NB4 (cell line): ENCODE results near the gene SLC5A9.

Experiments used
- DNase-seq: peaks from one replicate; pipeline ENCODE4 v3.0.0; 2010; ENCODE audit warnings: low read depth
- H3K4me3 ChIP-seq: one replicate; pipeline ENCODE4 v1.5.1; 2011; ENCODE audit warnings: mild to moderate bottlenecking, low read depth, low read length, moderate library complexity
- CTCF ChIP-seq: IDR thresholded peaks from one replicate; pipeline ENCODE4 v1.5.1; 2012; ENCODE audit warnings: low read depth, low read length
- MAX ChIP-seq: IDR thresholded peaks from 2 replicates; pipeline ENCODE4 v1.6.1; 2011; ENCODE audit warnings: low read depth, low read length
- MYC ChIP-seq: IDR thresholded peaks from 2 replicates; pipeline ENCODE4 v1.6.1; 2011; ENCODE audit warnings: low read depth, low read length
- POLR2A ChIP-seq: IDR thresholded peaks from 2 replicates; pipeline ENCODE4 v1.6.1; 2011; ENCODE audit warnings: mild to moderate bottlenecking; ENCODE audit not compliant: insufficient read length; ENCODE audit errors: extremely low read depth

SLC5A9 gene

GRCh38 chr1:48215889-48216288 is 6.6 kb upstream of the SLC5A9 start:
- no peak for DNase-seq
- no peak overlapping the region for H3K4me3 ChIP-seq
- TF ChIP-seq POLR2A (no peak), MAX (no peak), CTCF (no peak), MYC (no peak)

DNA sequence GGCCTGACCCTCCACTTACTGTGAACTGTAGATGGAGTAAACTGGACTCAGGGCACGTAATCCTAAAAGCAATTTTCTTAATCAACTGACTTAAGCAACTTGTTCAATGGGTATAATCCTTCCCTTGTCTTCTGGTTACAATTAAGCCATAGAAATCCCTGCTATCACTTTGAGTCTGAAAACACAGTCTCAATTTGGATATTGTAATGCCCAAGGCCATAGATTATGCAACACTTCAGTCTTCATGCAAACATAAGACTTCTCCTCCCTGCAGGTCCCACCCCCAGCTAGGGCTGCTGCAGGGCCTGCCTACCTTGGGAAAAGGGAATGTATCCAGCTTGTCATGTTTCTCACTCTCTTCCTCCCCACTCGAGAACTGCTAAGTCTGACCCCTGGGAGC is 6.2 kb upstream of the SLC5A9 start:
- H3K4me3 ChIP-seq, result no peak overlapping the region
- no peak for TF ChIP-seq CTCF
- TF ChIP-seq POLR2A, result no peak
- TF ChIP-seq MAX, result no peak
- TF ChIP-seq MYC, result no peak
- DNase-seq, result no peak

- no peak for DNase-seq
- TF ChIP-seq MAX (no peak), POLR2A (no peak), MYC (no peak), CTCF (no peak)
- H3K4me3 ChIP-seq, result no peak overlapping the region
Measured at GRCh38 chr1:48216941-48217340, 5.6 kb upstream of the SLC5A9 start.

DNA sequence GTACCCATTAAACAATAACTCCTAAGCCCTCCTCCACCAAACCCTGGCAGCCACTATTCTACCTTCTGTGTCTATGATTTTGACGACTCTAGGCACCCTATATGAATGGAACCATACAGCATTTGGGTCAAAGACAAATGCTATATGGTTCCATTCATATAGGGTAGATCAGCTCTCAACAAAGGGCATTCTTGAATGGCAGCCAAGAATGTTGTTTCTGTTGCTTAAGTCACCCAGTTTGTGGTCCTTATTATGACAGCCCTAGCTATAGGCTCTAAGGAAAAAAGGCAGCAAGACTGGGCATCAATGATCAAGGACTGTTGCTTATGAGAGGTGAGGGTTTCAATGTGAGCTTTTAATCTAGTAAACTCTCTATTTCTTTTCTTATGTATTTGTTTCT is 4.7 kb upstream of the SLC5A9 start:
- no peak overlapping the region for H3K4me3 ChIP-seq
- DNase-seq, result no peak
- TF ChIP-seq MAX (no peak), MYC (no peak), POLR2A (no peak), CTCF (no peak)

- TF ChIP-seq MYC (no peak), CTCF (no peak), MAX (no peak), POLR2A (no peak)
- no peak for DNase-seq
- H3K4me3 ChIP-seq, result no peak overlapping the region
Measured at GRCh38 chr1:48219803-48220202, 2.7 kb upstream of the SLC5A9 start.

- TF ChIP-seq CTCF, result no peak
- no peak for TF ChIP-seq MAX
- no peak for TF ChIP-seq MYC
- TF ChIP-seq POLR2A, result no peak
- no peak overlapping the region for H3K4me3 ChIP-seq
Measured at GRCh38 chr1:48221122-48221521, 1.4 kb upstream of the SLC5A9 start.

More at GRCh38 chr1:48221122-48221521, 1.4 kb upstream of the SLC5A9 start:
- DNase-seq, result no peak
